Activated naive CD8-positive, alpha-beta T cell treated with anti-CD3 and anti-CD28 coated beads, Interleukin-2, amount 50 U/mL, for 24 hours (primary cell): ENCODE measurements around the gene TULP4.

Experiments
- ATAC-seq: fragments of 150-1000 bp; cut with Tn5 transposase; one replicate; pipeline ENCODE4 v1.10.0; 2021
- DNase-seq: peaks from one replicate; pipeline ENCODE4 v3.0.0; 2021
- H3K27ac Mint-ChIP-seq: one replicate; pipeline ENCODE4 v1.8.0; 2021; ENCODE audit warnings: mild to moderate bottlenecking, mixed read lengths
- H3K27me3 Mint-ChIP-seq: one replicate; pipeline ENCODE4 v1.8.0; 2021; ENCODE audit warnings: mixed read lengths
- H3K36me3 Mint-ChIP-seq: one replicate; pipeline ENCODE4 v1.8.0; 2021; ENCODE audit warnings: low read depth, mixed read lengths
- H3K4me1 Mint-ChIP-seq: one replicate; pipeline ENCODE4 v1.8.0; 2021; ENCODE audit warnings: mixed read lengths
- H3K4me3 Mint-ChIP-seq: one replicate; pipeline ENCODE4 v1.8.0; 2021; ENCODE audit warnings: mild to moderate bottlenecking, moderate library complexity, mixed read lengths
- H3K9me3 Mint-ChIP-seq: one replicate; pipeline ENCODE4 v1.8.0; 2021; ENCODE audit warnings: mixed read lengths

TULP4 gene

GRCh38 chr6:158413814-158414565 lies 101.7 kb downstream of the TULP4 start:
- peaks cover 15% of the 10 kb centered on the region for H3K36me3 Mint-ChIP-seq
- ATAC-seq (no peak), DNase-seq (no peak)
- H3K27ac Mint-ChIP-seq, result no peak overlapping the region
- H3K9me3 Mint-ChIP-seq, result no peaks in the 10 kb centered on the region
- no peak overlapping the region for H3K4me3 Mint-ChIP-seq
- H3K27me3 Mint-ChIP-seq, result no peaks in the 10 kb centered on the region
- peaks cover 5% of the 10 kb centered on the region for H3K4me1 Mint-ChIP-seq

GRCh38 chr6:158414851-158415262 lies 102.6 kb downstream of the TULP4 start:
- Mint-ChIP-seq H3K36me3 (peaks cover 17% of the 10 kb centered on the region), H3K27me3 (no peaks in the 10 kb centered on the region), H3K9me3 (no peaks in the 10 kb centered on the region), H3K4me3 (no peak overlapping the region), H3K27ac (no peak overlapping the region), H3K4me1 (no peaks in the 10 kb centered on the region)
- ATAC-seq, result no peak
- no peak for DNase-seq

- no peak for DNase-seq
- Mint-ChIP-seq H3K27me3 (no peaks in the 10 kb centered on the region), H3K4me3 (no peak overlapping the region), H3K4me1 (no peaks in the 10 kb centered on the region), H3K9me3 (no peaks in the 10 kb centered on the region), H3K27ac (no peak overlapping the region), H3K36me3 (peaks cover 17% of the 10 kb centered on the region)
- no peak for ATAC-seq
These were observed 103.4 kb downstream of the TULP4 start for GRCh38 chr6:158415666-158416065.

- Mint-ChIP-seq H3K4me1 (no peaks in the 10 kb centered on the region), H3K27ac (no peak overlapping the region), H3K27me3 (no peaks in the 10 kb centered on the region), H3K9me3 (no peaks in the 10 kb centered on the region), H3K36me3 (peaks cover 17% of the 10 kb centered on the region), H3K4me3 (no peak overlapping the region)
- ATAC-seq, result no peak
- no peak for DNase-seq
These were observed 104.9 kb downstream of the TULP4 start for GRCh38 chr6:158416883-158417759.

- ATAC-seq (no peak), DNase-seq (no peak)
- H3K4me1 Mint-ChIP-seq, result no peaks in the 10 kb centered on the region
- H3K4me3 Mint-ChIP-seq, result no peak overlapping the region
- no peaks in the 10 kb centered on the region for H3K27me3 Mint-ChIP-seq
- H3K9me3 Mint-ChIP-seq, result no peaks in the 10 kb centered on the region
- no peak overlapping the region for H3K27ac Mint-ChIP-seq
- H3K36me3 Mint-ChIP-seq, result peaks cover 17% of the 10 kb centered on the region
These were observed 105.5 kb downstream of the TULP4 start for GRCh38 chr6:158417760-158418098.

- Mint-ChIP-seq H3K36me3 (peaks cover 17% of the 10 kb centered on the region), H3K27me3 (no peaks in the 10 kb centered on the region), H3K27ac (no peak overlapping the region), H3K9me3 (no peaks in the 10 kb centered on the region), H3K4me3 (no peak overlapping the region), H3K4me1 (no peaks in the 10 kb centered on the region)
- DNase-seq (no peak), ATAC-seq (no peak)
These were observed 106.2 kb downstream of the TULP4 start for GRCh38 chr6:158418501-158418900.

- Mint-ChIP-seq H3K4me3 (no peak overlapping the region), H3K36me3 (peaks cover 17% of the 10 kb centered on the region), H3K27ac (no peak overlapping the region), H3K9me3 (no peaks in the 10 kb centered on the region), H3K4me1 (no peaks in the 10 kb centered on the region), H3K27me3 (no peaks in the 10 kb centered on the region)
- DNase-seq (no peak), ATAC-seq (no peak)
These were observed 107.2 kb downstream of the TULP4 start for GRCh38 chr6:158419339-158419909.

- peaks cover 11% of the 10 kb centered on the region for H3K36me3 Mint-ChIP-seq
- no peaks in the 10 kb centered on the region for H3K9me3 Mint-ChIP-seq
- H3K4me1 Mint-ChIP-seq, result no peaks in the 10 kb centered on the region
- H3K27me3 Mint-ChIP-seq, result no peaks in the 10 kb centered on the region
- no peak for DNase-seq
- H3K4me3 Mint-ChIP-seq, result no peak overlapping the region
- no peak for ATAC-seq
- H3K27ac Mint-ChIP-seq, result no peak overlapping the region
These were observed 109.1 kb downstream of the TULP4 start for GRCh38 chr6:158421381-158421780.

GRCh38 chr6:158422629-158423238 lies 110.5 kb downstream of the TULP4 start:
- no peak for ATAC-seq
- DNase-seq, result no peak
- H3K27ac Mint-ChIP-seq, result no peak overlapping the region
- no peaks in the 10 kb centered on the region for H3K4me1 Mint-ChIP-seq
- H3K27me3 Mint-ChIP-seq, result no peaks in the 10 kb centered on the region
- H3K9me3 Mint-ChIP-seq, result no peaks in the 10 kb centered on the region
- H3K4me3 Mint-ChIP-seq, result no peak overlapping the region
- H3K36me3 Mint-ChIP-seq, result peaks cover 4% of the 10 kb centered on the region

GRCh38 chr6:158431036-158431435 lies 118.8 kb downstream of the TULP4 start:
- H3K36me3 Mint-ChIP-seq, result peaks cover 9% of the 10 kb centered on the region
- DNase-seq (no peak), ATAC-seq (no peak)
- no peak overlapping the region for H3K4me3 Mint-ChIP-seq
- no peaks in the 10 kb centered on the region for H3K27me3 Mint-ChIP-seq
- H3K9me3 Mint-ChIP-seq, result no peaks in the 10 kb centered on the region
- no peak overlapping the region for H3K27ac Mint-ChIP-seq
- no peaks in the 10 kb centered on the region for H3K4me1 Mint-ChIP-seq

GRCh38 chr6:158431560-158431959 lies 119.3 kb downstream of the TULP4 start:
- Mint-ChIP-seq H3K36me3 (peaks cover 9% of the 10 kb centered on the region), H3K4me3 (no peak overlapping the region), H3K4me1 (no peaks in the 10 kb centered on the region), H3K27me3 (no peaks in the 10 kb centered on the region), H3K9me3 (no peaks in the 10 kb centered on the region), H3K27ac (no peak overlapping the region)
- DNase-seq (no peak), ATAC-seq (no peak)

GRCh38 chr6:158437571-158437970 lies 125.3 kb downstream of the TULP4 start:
- H3K9me3 Mint-ChIP-seq, result no peaks in the 10 kb centered on the region
- no peak for ATAC-seq
- H3K27ac Mint-ChIP-seq, result no peak overlapping the region
- H3K36me3 Mint-ChIP-seq, result peaks cover 2% of the 10 kb centered on the region
- H3K4me1 Mint-ChIP-seq, result no peaks in the 10 kb centered on the region
- H3K27me3 Mint-ChIP-seq, result no peaks in the 10 kb centered on the region
- no peak overlapping the region for H3K4me3 Mint-ChIP-seq
- no peak for DNase-seq

GRCh38 chr6:158438226-158438625 lies 126.0 kb downstream of the TULP4 start:
- peaks cover 2% of the 10 kb centered on the region for H3K36me3 Mint-ChIP-seq
- no peaks in the 10 kb centered on the region for H3K4me1 Mint-ChIP-seq
- ATAC-seq, result no peak
- no peak overlapping the region for H3K27ac Mint-ChIP-seq
- no peak overlapping the region for H3K4me3 Mint-ChIP-seq
- H3K27me3 Mint-ChIP-seq, result no peaks in the 10 kb centered on the region
- H3K9me3 Mint-ChIP-seq, result no peaks in the 10 kb centered on the region
- no peak for DNase-seq

GRCh38 chr6:158439255-158439654 lies 127.0 kb downstream of the TULP4 start:
- no peak for ATAC-seq
- Mint-ChIP-seq H3K27ac (no peak overlapping the region), H3K9me3 (no peaks in the 10 kb centered on the region), H3K4me1 (no peaks in the 10 kb centered on the region), H3K4me3 (no peak overlapping the region), H3K36me3 (peaks cover 2% of the 10 kb centered on the region), H3K27me3 (no peaks in the 10 kb centered on the region)
- no peak for DNase-seq
